Stimulated activated CD8-positive, alpha-beta memory T cell treated with anti-CD3 and anti-CD28 coated beads, Interleukin-7, amount 100 ng/mL, for 1 hour (primary cell): ENCODE data around the gene IL22RA1.

ENCODE experiments used
- DNase-seq, 2 donors: peaks; one replicate each; pipeline ENCODE4 v3.0.0-alpha.2; 2020; ENCODE audit warnings: low read depth in 2 of 2

The IL22RA1 gene

DNA sequence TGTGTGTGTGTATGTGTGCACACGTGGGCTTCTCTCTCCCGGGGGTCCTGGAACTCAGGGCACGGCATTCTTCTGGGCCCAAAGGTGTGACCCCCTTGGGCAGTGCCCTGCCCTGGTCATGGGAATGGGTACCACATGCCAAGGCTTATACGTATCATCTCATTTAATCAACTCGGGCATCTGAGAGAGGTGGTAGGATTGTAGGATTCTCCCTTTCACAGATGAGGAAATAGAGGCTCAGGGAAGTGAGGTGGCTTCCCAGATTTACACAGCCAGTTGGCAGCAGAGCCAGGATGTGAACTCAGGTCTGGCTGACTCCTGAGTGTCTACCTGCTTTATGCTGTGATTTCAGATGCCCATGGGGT, 46.2 kb downstream of the IL22RA1 start:
- no peak for DNase-seq

DNA sequence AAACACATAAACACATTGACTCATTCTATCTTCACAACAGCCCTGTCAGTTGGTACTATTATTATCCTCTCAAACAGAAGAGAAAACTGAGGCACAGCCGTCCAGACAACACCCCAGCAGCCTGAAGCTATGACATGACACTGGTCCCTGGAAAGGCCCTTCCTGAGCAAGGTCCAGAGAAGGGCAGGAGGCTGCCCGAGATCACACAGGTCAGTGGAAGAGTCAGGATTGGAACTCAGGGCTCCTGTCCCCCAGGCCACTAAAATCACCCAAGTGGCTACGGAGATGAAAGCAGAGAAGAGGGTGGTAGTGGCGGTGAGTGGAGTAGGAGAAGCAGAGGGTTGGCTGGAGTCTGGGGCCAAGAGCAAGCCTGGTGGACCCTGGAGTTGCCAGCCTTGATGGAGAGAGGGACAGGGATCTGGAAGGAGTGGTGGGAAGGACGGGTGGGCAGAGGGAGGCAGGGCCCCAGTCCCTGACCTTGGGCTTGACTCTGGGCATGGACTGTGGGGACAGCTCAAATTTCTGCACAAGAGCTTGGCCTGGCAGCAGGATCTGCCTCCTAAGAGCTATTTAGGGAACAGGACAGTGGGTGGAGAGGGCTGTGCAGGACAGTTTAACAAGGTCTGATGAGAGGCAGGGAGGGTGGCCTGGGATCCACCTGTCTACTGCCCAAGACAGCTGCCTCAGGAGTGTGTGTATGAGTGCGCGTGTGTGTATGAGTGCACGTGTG, 46.8 kb downstream of the IL22RA1 start:
- DNase-seq, result no peak

DNA sequence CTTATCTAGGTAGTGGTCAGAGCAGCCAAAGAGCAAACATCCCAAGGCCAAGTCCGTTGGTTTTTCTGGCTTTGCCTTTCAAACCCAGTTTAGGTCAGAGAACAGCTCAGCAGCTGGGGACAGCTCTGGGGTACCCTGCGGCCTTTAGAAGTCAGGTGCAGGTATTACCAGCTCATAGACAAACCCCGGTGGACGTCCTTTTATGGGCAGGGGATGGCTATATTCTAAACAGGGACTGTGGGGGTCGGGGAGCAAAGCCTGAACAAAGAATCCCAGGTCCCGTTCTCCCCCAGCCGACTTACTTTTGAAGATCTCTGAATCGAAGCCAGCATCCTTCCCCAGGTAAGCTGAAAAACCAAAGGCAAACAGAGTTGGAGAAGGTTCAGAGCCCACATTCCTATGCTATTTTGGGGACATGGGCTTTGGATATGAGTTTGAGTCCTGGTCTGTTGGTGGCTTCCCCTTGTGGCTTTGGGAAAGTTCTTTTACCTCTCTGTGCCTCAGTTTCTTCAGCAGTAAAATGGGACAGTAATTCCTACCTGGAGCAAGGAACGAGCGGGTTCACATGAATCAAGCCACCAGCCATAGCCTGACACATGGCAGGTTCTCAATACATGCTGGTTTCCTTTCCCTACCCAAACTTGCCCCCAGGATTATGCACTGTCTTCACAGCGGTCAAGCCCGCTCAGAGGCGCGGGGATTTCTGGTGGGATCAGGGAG, 47.6 kb downstream of the IL22RA1 start:
- DNase-seq, result no peak

- no peak for DNase-seq
These were observed 48.4 kb downstream of the IL22RA1 start for GRCh38 chr1:24094554-24094953.

GRCh38 chr1:24093732-24094131, 49.2 kb downstream of the IL22RA1 start:
- no peak for DNase-seq

- DNase-seq, result no peak
These were observed 50.0 kb downstream of the IL22RA1 start for GRCh38 chr1:24092979-24093378.

DNA sequence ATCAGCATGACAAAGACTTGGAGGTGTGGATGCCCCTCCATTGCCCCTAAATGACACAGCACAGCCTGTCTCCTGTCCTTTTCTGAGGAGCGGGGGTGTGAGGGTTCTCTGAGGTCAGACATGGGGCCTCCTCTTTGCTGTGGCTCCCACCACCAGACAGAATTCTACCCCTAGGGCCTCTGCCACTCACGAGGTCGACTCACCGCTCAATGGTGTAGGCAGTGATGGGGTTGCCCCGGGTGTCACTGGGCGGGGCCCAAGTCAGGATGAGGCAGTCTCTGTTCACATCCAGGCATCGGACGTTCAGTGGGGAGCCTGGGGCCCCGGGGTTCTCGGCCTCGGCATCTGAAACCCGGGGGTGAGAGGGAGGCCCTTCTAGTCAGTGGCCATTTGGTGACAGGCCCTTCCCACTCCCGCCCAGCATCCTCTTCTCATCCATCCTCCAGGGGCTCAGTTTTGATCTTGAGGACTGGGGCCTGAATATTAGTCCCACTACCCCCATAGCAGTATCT, 50.9 kb downstream of the IL22RA1 start:
- no peak for DNase-seq

GRCh38 chr1:24090736-24091135, 52.2 kb downstream of the IL22RA1 start:
- no peak for DNase-seq

DNA sequence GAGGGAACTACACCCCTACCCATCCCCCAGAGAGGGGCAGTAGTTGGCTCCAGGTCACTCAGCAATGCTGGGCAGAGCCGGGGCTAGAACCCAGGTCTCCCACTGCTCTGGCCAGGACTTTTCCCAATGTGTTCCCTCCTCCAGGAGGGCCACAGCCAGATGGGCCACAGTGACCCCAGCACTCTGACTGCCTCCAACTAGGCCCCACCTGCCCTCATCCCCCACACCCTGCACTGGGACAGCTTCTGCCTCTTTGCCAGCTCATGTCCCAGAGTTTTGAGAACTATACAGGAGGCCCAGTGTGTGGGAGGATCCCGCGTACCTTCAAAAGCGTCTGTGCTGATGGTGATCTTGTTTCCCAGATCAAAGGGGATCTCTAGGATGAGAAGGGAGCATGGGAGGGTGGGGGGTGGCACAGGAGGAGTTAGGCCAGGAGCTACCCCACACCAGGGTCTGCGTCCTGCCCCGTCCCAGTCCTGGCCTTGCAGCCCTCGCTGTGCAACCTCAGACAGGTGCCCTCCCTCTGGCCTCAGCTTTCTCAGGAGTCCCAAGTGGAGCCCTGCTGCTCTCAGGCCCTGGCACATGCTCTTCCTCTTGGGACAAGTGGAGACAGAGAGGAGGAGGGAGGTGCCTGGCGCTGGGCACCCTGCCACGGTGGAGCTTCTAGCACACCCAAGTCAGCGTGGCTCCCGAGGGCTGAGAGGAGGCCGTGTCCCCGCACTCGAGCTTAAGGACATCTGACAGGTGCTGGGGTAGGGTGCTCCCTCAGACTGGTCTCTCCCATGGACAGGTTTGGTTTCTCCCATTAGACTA, 53.0 kb downstream of the IL22RA1 start:
- no peak for DNase-seq

- DNase-seq, result no peak
These were observed 53.8 kb downstream of the IL22RA1 start for GRCh38 chr1:24089027-24089742.

- DNase-seq, result no peak
These were observed 56.5 kb downstream of the IL22RA1 start for GRCh38 chr1:24086466-24086865.

DNA sequence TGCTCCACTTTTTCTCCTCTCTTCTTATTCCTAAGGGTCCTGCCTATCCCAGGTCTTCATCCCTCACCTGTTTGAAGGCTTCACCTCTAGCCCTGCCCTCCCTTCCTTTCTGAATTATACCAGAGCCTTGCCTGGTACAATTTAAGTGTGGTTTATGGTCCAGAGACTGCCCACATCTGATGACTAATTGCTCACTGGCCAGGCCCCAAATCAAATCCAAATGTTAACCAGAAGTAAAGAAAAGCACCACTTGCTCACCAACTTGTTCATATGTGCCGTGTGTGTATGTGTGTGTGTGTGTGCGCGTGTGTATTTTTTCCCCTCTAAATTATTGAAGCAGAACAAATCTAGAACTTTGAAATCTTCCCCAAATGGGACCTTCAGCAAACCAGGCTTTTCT, 57.4 kb downstream of the IL22RA1 start:
- no peak for DNase-seq

GRCh38 chr1:24085007-24085406, 57.9 kb downstream of the IL22RA1 start:
- no peak for DNase-seq

DNA sequence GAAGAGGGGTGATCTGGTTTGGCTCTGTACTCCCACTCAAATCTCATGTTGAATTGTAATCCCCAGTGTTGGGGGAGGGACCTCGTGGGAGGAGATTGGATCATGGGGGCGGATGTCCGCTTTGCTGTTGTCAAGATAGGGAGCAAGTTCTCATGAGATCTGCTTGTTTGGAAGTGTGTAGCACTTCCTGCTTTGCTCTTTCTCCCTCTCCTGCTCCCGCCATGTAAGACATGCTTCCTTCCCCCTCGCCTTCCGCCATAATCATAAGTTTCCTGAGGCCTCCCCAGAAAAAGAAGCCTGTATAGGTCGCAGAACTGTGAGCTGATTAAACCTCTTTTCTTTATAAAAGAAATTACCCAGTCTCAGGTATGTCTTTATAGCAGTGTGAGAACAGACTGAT, 58.9 kb downstream of the IL22RA1 start:
- DNase-seq, result no peak

GRCh38 chr1:24082372-24082771, 60.6 kb downstream of the IL22RA1 start:
- DNase-seq, result no peak

GRCh38 chr1:24081190-24081589, 61.8 kb downstream of the IL22RA1 start:
- DNase-seq, result no peak

GRCh38 chr1:24080131-24080530, 62.8 kb downstream of the IL22RA1 start:
- no peak for DNase-seq

GRCh38 chr1:24077278-24077978, 65.5 kb downstream of the IL22RA1 start:
- DNase-seq, result no peak

DNA sequence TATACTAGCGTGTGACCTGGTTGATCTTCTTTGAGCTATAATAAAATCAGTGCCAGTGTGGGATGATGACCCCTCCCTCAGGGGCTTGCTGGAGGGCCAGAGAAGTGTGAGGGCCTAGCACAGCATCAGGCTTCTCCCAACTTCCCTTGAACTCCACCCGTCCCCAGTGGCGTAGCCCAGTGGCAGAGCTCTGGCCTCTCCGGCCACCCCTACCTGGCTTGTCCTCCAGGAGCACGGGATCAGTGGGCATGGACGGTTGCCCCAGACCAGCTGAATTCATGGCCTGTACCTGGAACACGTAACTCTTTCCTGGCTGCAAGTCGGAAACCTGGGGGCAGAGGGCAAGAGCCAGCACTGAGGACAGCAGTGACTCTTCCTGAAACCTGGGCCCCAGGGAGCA, 67.0 kb downstream of the IL22RA1 start:
- no peak for DNase-seq

DNA sequence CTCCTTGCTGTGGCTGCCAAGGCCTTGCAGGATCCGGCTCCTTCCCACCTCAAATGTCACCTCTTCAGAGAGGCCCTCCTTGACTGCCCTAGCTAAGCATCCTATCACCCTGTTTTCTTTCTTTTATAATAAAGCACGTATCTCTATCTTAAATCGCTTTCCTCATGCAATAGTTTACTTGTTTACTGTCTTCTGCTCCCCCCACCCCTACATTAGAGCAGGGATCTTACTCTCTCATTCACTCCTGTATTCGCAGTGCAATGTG, 67.4 kb downstream of the IL22RA1 start:
- DNase-seq, result no peak

GRCh38 chr1:24074817-24075589, 67.9 kb downstream of the IL22RA1 start:
- no peak for DNase-seq
